ENCODE measurements around the gene DMAC2.
A peak's percentile ranks its signal among the peaks of the same experiment; 100 is the strongest.
"Not testable (repeated sequence)": the region's sequence is repeated elsewhere in the genome, so short reads cannot be mapped to it uniquely, and the experiment has no call there.

DMAC2 gene

DNA sequence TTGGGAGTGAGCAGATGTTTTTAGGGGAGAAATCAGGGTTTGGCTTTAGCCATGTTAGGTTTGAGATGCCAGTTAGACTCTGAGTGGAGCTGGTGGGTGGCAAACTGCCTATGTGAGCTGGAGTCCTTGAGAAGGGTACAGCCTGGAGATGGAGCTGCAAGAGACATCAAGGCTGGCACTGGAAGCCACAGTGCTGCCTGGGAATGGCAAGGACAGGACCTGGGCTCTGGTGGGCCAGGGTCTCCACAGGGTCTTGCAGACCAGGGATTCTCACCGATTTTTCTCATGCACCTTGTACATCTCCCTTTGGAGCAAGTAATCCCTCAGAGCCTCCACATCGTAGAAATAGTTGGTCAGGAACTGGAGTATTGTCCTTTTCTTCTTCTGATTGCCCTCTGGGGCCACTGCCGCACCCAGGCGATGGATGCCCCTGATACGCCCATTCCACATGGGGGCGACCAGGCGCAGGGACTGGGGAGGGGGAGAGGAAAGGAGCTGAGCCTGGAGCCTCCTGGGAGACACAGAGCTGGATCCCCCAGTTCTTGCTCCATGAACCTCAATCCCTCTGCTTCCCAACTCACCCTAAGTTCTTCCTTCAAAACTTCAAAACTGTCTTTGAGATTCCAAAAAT, 1.7 kb downstream of the DMAC2 start:
- TF ChIP-seq TAF1 (IDR thresholded peaks at IDR 0.05; ENCODE audit: borderline replicate concordance, low read depth, low read length), result no peak
- TF ChIP-seq POLR2AphosphoS5 (IDR thresholded peaks at IDR 0.05; ENCODE audit: low read depth, low read length), result no peak
- no peak for TF ChIP-seq POLR2A (IDR thresholded peaks at IDR 0.05; ENCODE audit: low read depth, low read length)
- DNase-seq (ENCODE audit: insufficient read length) (no peak), FAIRE-seq (no peak)

DNA sequence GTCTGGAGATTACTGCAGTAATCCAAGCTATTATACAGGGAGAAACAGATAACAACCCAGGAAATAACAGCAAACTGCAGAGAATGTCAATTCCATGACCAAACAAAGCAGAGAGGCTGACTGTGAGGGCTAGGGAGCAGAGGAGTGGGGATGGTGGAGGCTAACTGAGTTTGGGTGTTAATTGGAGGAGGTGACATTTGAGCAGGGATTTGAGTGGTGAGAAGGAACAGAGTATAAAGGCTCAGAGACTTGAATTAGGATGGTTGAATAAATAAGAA, 3.1 kb downstream of the DMAC2 start:
- no peak for FAIRE-seq
- DNase-seq (ENCODE audit: insufficient read length), result no peak
- TF ChIP-seq POLR2A (IDR thresholded peaks at IDR 0.05; ENCODE audit: low read depth, low read length), result no peak
- TF ChIP-seq POLR2AphosphoS5 (IDR thresholded peaks at IDR 0.05; ENCODE audit: low read depth, low read length), result no peak
- no peak for TF ChIP-seq TAF1 (IDR thresholded peaks at IDR 0.05; ENCODE audit: borderline replicate concordance, low read depth, low read length)

DNA sequence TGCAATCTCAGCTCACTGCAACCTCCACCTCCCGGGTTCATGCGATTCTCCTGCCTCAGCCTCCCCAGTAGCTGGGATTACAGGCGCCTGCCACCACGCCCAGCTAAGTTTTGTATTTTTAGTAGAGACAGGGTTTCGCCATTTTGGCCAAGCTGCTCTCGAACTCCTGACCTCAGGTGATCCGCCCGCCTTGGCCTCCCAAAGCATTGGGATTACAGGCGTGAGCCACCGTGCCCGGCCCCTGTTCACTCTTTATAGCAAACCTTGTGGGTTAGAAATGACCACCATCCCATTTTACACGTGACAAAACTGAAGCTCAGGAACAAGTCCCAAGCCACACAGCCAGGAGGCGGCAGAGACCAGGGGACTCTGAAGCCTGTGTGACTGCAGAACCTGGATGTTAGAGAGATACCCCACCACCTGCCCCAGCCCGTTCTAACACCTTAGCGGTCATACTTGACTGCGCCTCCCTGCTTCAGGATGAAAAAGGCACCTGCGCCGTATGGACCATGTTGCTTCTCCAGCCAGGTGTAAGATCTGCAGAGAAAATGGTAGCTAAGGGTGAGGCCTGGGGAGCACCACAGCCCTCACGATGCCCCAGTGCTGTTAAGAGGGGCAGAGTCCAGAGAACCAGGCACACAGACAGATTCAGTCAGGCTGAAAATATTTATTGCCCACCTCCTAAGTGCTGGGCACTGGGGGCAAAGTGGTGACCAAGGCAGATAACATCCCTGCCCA, 3.6 kb downstream of the DMAC2 start:
- TF ChIP-seq TAF1 (IDR thresholded peaks at IDR 0.05; ENCODE audit: borderline replicate concordance, low read depth, low read length), result no peak
- DNase-seq (ENCODE audit: insufficient read length) (no peak), FAIRE-seq (no peak)

DNA sequence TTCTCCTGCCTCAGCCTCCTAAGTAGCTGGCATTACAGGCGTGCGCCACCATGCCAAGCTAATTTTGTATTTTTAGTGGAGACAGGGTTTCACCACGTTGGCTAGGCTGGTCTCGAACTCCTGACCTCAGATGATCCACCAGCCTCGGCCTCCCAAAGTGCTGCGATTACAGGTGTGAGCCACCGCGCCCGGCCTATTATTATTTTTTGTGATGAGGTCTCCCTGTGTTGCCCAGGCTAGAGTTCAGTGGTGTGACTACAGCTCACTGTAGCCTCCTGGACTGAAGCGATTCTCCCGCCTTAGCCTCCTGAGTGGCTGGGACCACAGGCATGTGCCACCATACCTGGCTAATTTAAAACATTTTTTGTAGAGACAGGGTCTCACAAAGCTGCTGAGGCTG, 4.3 kb downstream of the DMAC2 start:
- FAIRE-seq; DNase-seq (ENCODE audit: insufficient read length): not testable (repeated sequence)

DNA sequence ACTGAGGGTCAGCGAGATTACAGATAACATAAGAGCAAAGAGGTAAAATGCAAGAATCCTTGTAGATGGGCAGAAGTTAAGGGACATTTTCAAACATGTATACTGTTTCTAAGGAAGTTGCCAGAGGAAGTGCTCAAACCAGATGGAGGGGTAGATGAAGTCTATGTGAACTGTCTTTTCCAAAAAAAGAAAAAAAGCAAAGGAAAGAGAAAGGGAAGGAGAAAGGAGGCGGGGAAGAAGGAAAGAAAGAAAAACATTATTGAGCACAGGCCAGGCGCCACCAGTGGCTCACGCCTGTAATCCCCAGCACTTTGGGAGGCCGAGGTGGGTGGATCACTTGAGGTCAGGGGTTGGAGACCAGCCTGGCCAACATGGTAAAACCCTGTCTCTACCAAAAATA, 5.3 kb downstream of the DMAC2 start:
- DNase-seq (ENCODE audit: insufficient read length) (no peak), FAIRE-seq (no peak)
- no peak for TF ChIP-seq TAF1 (IDR thresholded peaks at IDR 0.05; ENCODE audit: borderline replicate concordance, low read depth, low read length)
- no peak for TF ChIP-seq POLR2AphosphoS5 (IDR thresholded peaks at IDR 0.05; ENCODE audit: low read depth, low read length)
- TF ChIP-seq POLR2A (IDR thresholded peaks at IDR 0.05; ENCODE audit: low read depth, low read length), result no peak

DNA sequence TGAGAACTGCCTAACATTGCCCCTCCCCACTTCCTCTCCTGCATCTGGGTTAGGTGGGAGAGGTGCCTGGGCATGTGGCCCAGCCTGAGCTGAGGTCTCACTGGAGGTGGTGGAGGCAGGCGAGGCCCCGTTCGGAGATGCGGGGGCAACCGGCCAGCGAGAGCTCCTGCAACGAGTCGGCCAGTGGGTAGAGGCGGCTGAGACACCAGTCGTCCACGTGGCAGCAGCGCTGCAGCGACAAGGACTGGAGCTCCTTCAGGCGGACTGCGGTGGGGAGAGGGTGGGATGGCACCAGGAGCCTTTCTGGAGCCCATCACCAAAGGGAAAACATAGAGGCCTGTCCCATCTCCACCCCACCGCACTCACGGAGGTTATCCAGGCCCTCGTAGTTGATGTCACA, 6.5 kb downstream of the DMAC2 start:
- FAIRE-seq, result no peak
- TF ChIP-seq TAF1 (IDR thresholded peaks at IDR 0.05; ENCODE audit: borderline replicate concordance, low read depth, low read length) (no peak), POLR2A (IDR thresholded peaks at IDR 0.05; ENCODE audit: low read depth, low read length) (no peak), POLR2AphosphoS5 (IDR thresholded peaks at IDR 0.05; ENCODE audit: low read depth, low read length) (no peak; the same call in 1 of the 2 replicates)

DNA sequence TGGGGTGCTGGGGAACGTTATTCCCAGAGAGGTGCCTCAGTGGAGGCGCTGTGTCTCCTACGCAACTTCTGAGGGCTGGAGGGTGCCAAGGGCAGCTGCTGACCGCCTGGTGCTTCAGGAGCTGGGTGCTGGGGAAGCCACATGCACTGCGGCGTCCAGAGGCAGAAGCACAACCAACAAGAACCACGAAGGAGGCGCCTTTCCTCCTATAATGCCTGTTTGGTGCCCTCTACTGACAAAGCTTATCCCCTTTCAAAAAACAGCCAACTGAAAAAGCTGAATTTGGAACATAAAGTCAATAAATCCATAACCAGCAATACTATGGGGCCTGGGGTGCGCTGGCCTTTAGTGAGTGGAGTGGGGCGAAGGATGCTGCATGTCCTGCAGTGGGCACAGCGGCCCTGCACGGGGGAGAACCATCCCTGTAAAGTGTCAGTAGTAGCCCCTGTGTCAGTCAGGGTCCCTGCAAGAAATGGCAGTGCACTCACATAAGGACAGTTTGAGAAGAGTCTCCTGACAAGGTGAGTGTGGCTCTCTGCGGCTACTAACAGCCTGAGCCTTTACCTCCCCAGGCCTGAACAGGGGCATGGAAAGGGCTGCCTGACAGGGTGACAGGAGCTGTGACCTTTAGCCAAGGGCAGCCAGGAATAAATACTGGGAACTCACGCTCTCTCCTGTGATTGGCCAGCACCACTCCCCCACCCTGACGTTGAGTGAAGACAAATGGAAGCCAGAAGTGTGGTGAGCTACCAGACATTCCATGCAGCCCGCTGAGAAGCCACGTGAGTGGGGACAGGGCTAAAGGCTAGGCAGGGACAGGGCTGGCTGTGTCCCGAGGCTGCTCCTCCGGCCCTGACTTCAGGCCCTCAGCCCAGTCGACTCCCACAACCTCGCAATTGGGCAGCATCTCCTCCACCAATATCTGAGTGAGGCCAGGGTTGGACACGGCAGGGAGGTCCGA, 8.0 kb downstream of the DMAC2 start:
- DNase-seq (ENCODE audit: insufficient read length) (no peak), FAIRE-seq (no peak)
- TF ChIP-seq POLR2AphosphoS5 (IDR thresholded peaks at IDR 0.05; ENCODE audit: low read depth, low read length) (no peak), TAF1 (IDR thresholded peaks at IDR 0.05; ENCODE audit: borderline replicate concordance, low read depth, low read length) (no peak), POLR2A (IDR thresholded peaks at IDR 0.05; ENCODE audit: low read depth, low read length) (no peak)

More for the DNA sequence above, 6.5 kb downstream of the DMAC2 start:
- no peak for DNase-seq (ENCODE audit: insufficient read length)

DNA sequence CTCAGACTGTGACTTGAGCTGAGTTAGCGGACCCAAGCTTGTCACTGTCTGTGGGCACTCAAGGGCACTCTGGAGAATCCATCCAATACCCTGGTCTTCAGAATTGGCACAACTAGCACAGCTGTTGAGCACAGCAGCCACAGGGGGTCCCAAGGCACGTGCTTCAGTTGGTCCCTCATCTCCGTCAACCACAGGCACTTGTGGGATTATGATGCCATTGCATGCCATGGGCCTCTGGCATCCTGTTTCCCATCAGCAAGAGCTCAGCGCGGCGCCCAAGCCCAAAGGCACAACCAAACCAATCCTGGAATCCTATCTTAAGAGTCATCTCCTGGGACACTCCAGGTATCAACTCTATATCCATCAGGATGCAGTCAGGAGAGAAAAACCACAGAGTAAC, 8.8 kb downstream of the DMAC2 start:
- FAIRE-seq (no peak), DNase-seq (ENCODE audit: insufficient read length) (no peak)
- TF ChIP-seq POLR2AphosphoS5 (IDR thresholded peaks at IDR 0.05; ENCODE audit: low read depth, low read length) (no peak), POLR2A (IDR thresholded peaks at IDR 0.05; ENCODE audit: low read depth, low read length) (no peak), TAF1 (IDR thresholded peaks at IDR 0.05; ENCODE audit: borderline replicate concordance, low read depth, low read length) (no peak)

DNA sequence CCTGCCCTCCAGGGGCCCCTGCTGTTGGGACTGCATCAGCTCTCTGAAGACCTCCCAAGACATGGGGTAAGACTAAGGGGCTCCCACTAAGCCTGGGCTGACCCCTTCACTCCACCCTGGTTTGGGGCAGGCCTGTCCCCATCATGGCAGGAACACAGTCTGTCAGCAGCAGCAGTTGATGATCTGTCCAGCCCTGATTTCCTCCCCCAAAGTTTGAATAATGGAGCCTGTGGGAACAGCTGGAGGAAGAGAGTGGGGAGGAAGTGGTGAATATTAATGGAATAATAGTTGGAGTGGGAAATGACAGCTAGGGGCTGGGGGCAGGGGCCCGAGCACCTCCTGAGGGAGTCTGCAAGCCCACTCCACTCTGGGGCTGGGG, 11.2 kb downstream of the DMAC2 start:
- FAIRE-seq, result no peak
- TF ChIP-seq POLR2A (IDR thresholded peaks at IDR 0.05; ENCODE audit: low read depth, low read length), result no peak
- TF ChIP-seq POLR2AphosphoS5 (IDR thresholded peaks at IDR 0.05; ENCODE audit: low read depth, low read length), result no peak
- TF ChIP-seq TAF1 (IDR thresholded peaks at IDR 0.05; ENCODE audit: borderline replicate concordance, low read depth, low read length), result no peak
- no peak for DNase-seq (ENCODE audit: insufficient read length)

DNA sequence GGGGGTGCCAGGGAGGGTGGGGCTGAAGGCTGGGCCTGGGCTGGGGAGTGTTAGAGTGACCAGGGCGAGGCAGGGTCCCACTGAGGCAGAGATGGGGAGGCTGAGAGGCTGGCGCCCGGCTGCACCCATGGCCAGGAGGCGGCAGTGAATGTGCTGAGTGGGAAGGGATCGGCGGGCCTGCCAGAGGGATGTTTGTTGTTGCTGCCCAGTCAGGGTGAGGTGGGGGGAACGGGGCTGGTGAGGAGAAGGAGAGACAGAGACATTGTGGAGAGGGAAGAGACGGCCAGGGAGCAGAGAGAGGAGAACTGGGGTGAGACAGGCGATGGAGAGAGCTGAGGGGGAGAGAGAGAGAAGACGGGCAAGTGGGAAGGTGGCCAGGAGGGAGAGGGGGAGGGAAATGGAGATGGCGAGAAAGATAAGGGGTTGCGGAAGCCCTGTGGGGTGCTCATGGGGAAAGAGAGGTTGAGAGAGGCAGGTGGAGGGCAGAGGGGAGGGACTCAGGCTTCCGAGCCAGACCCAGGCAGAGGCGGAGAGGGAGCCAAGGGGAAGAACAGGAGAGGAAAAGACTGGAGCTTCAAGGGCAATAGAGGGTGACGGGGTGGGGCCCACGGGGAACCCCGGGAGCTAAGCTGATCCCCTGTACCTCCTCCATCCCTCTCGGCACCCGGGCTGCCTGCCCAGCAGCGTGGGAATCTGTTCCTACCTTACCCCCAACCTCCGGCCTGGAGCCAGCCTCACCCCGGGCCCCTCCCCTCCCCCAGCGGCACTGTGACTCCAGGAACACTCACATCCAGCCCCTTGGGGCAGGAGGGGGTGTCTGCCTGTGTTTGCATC, 11.8 kb downstream of the DMAC2 start:
- DNase-seq (ENCODE audit: insufficient read length) (no peak), FAIRE-seq (no peak)
- TF ChIP-seq POLR2A (IDR thresholded peaks at IDR 0.05; ENCODE audit: low read depth, low read length) (no peak), POLR2AphosphoS5 (IDR thresholded peaks at IDR 0.05; ENCODE audit: low read depth, low read length) (no peak)

DNA sequence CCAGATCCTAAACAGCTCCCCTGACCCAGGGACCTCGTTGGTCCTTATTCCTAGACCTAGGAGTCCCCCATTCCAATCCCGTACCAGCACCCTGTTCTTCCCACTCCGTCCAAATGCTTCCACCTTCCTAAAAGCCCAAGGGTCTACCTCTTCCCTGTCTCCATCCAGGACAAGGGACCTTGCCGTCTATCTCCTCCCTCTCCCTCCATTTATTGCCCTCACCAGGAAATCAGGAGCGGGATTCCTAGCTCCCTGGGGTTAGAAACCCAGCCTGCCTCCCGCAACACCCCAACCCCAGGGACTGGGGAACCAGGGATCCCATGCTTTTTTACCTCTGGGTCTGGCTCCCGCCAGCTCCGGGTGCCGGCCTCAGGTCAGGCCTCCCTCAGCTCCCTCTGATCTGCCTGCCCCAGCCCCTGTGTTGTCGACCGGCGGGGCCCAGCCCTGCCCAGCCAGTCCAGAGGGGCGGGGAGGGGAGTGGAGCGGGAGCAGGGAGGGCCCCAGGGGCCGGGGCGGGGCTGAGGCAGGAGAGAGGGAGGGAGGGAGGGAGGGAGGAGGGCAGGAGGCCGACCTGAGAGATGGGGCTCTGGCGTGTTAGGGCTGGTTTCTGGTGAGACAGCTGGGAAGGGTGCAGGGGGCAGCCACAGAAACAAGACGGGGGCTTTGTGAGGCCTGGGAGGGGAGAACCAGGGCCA, 12.6 kb downstream of the DMAC2 start, which contains the start of gene B3GNT8:
Gene B3GNT8, minus strand, starts transcription at position 423 of the 695 bp plus-strand sequence. CDS start 596 bp downstream, outside the sequence.
- TF ChIP-seq POLR2A (IDR thresholded peaks at IDR 0.05; ENCODE audit: low read depth, low read length), result no peak
- FAIRE-seq, result no peak
- peak; percentile 52 for DNase-seq (ENCODE audit: insufficient read length)
